ENCODE measurements around the gene TMEM171. TPM values are rescaled to one million over a fixed set of nuclear protein-coding genes. Genes with fewer than 3 reads are reported as not detected.
A peak's percentile ranks its signal among the peaks of the same experiment; 100 is the strongest.

Gene TMEM171
- 1 to 10 TPM in 1 of 2 donors, under 1 TPM in 1; 0.62 to 1.4 TPM for total RNA-seq

GRCh38 chr5:73120222-73121118 lies at the start of gene TMEM171:
TSS of gene TMEM171 (plus strand) at chr5:73120575. CDS start at chr5:73123374, 2,799 bp downstream.
- DNase-seq (ENCODE audit: low spot score) (no peak), ATAC-seq (peak; percentile 68 to 82)
- Mint-ChIP-seq H3K27me3 (peaks cover 16 to 47% of the 10 kb centered on the region in 2 donors), H3K36me3 (no peaks in the 10 kb centered on the region), H3K4me1 (ENCODE audit: low read depth in 2 of 2) (peaks cover 23 to 36% of the 10 kb centered on the region in 2 donors), H3K9me3 (no peaks in the 10 kb centered on the region), H3K4me3 (peak within 1 kb of the TSS; percentile 65), H3K27ac (no peak within 1 kb of the TSS)

GRCh38 chr5:73081093-73081492 lies 39.3 kb upstream of the TMEM171 start:
- DNase-seq (ENCODE audit: low spot score): no peak
- Mint-ChIP-seq H3K4me3 (no peak overlapping the region), H3K36me3 (no peaks in the 10 kb centered on the region), H3K27ac (no peak overlapping the region), H3K9me3 (no peaks in the 10 kb centered on the region), H3K4me1 (ENCODE audit: low read depth in 2 of 2) (no peaks in the 10 kb centered on the region), H3K27me3 (no peaks in the 10 kb centered on the region)
- ATAC-seq: no peak

GRCh38 chr5:73088026-73088425 lies 32.3 kb upstream of the TMEM171 start:
- no peak overlapping the region for H3K4me3 Mint-ChIP-seq
- no peak for DNase-seq (ENCODE audit: low spot score)
- no peak overlapping the region for H3K27ac Mint-ChIP-seq
- no peaks in the 10 kb centered on the region for H3K36me3 Mint-ChIP-seq
- no peak for ATAC-seq
- H3K4me1 Mint-ChIP-seq (ENCODE audit: low read depth in 2 of 2): no peaks in the 10 kb centered on the region
- no peaks in the 10 kb centered on the region for H3K27me3 Mint-ChIP-seq
- no peaks in the 10 kb centered on the region for H3K9me3 Mint-ChIP-seq

- DNase-seq (ENCODE audit: low spot score): no peak
- peak overlapping the region in 1 of 2 donors; percentile 66 for H3K27ac Mint-ChIP-seq
- H3K27me3 Mint-ChIP-seq: no peaks in the 10 kb centered on the region
- H3K9me3 Mint-ChIP-seq: no peaks in the 10 kb centered on the region
- no peaks in the 10 kb centered on the region for H3K36me3 Mint-ChIP-seq
- H3K4me1 Mint-ChIP-seq (ENCODE audit: low read depth in 2 of 2): peaks cover 19 to 36% of the 10 kb centered on the region in 2 donors
- no peak for ATAC-seq
- peak overlapping the region; percentile 42 for H3K4me3 Mint-ChIP-seq
These were observed 26.4 kb upstream of the TMEM171 start for GRCh38 chr5:73093943-73094342.

- Mint-ChIP-seq H3K27ac (peak overlapping the region; percentile 66 to 80), H3K4me1 (ENCODE audit: low read depth in 2 of 2) (peaks cover 19 to 36% of the 10 kb centered on the region in 2 donors), H3K27me3 (no peaks in the 10 kb centered on the region), H3K9me3 (no peaks in the 10 kb centered on the region), H3K36me3 (no peaks in the 10 kb centered on the region), H3K4me3 (peak overlapping the region; percentile 42)
- DNase-seq (ENCODE audit: low spot score): no peak
- ATAC-seq: peak in 1 of 2 donors; percentile 19
These were observed 26.0 kb upstream of the TMEM171 start for GRCh38 chr5:73094415-73094814.

- Mint-ChIP-seq H3K36me3 (no peaks in the 10 kb centered on the region), H3K4me3 (peak overlapping the region; percentile 7), H3K27ac (peak overlapping the region; percentile 66 to 77), H3K9me3 (no peaks in the 10 kb centered on the region), H3K27me3 (no peaks in the 10 kb centered on the region), H3K4me1 (ENCODE audit: low read depth in 2 of 2) (peaks cover 19 to 36% of the 10 kb centered on the region in 2 donors)
- peak; percentile 50 to 68 for ATAC-seq
- DNase-seq (ENCODE audit: low spot score): no peak
These were observed 24.7 kb upstream of the TMEM171 start for GRCh38 chr5:73095564-73096238.

- peak overlapping the region; percentile 7 for H3K4me3 Mint-ChIP-seq
- H3K36me3 Mint-ChIP-seq: no peaks in the 10 kb centered on the region
- H3K4me1 Mint-ChIP-seq (ENCODE audit: low read depth in 2 of 2): peaks cover 19 to 36% of the 10 kb centered on the region in 2 donors
- peak; percentile 61 for DNase-seq (ENCODE audit: low spot score)
- peak overlapping the region; percentile 66 to 77 for H3K27ac Mint-ChIP-seq
- H3K27me3 Mint-ChIP-seq: no peaks in the 10 kb centered on the region
- peak; percentile 92 to 93 for ATAC-seq
- no peaks in the 10 kb centered on the region for H3K9me3 Mint-ChIP-seq
These were observed 24.2 kb upstream of the TMEM171 start for GRCh38 chr5:73096239-73096575.

GRCh38 chr5:73097740-73098139 lies 22.6 kb upstream of the TMEM171 start:
- Mint-ChIP-seq H3K4me1 (ENCODE audit: low read depth in 2 of 2) (peaks cover 19 to 36% of the 10 kb centered on the region in 2 donors), H3K36me3 (no peaks in the 10 kb centered on the region), H3K27ac (peak overlapping the region in 1 of 2 donors; percentile 61), H3K9me3 (no peaks in the 10 kb centered on the region), H3K27me3 (no peaks in the 10 kb centered on the region), H3K4me3 (no peak overlapping the region)
- ATAC-seq: no peak
- DNase-seq (ENCODE audit: low spot score): no peak

GRCh38 chr5:73100109-73100508 lies 20.3 kb upstream of the TMEM171 start:
- Mint-ChIP-seq H3K4me3 (no peak overlapping the region), H3K36me3 (no peaks in the 10 kb centered on the region), H3K27me3 (peaks cover 0 to 2% of the 10 kb centered on the region in 2 donors), H3K9me3 (no peaks in the 10 kb centered on the region), H3K4me1 (ENCODE audit: low read depth in 2 of 2) (peaks cover 10 to 20% of the 10 kb centered on the region in 2 donors), H3K27ac (peak overlapping the region in 1 of 2 donors; percentile 39)
- DNase-seq (ENCODE audit: low spot score) (no peak), ATAC-seq (no peak)

GRCh38 chr5:73103870-73104299 lies 16.5 kb upstream of the TMEM171 start:
- peak overlapping the region in 1 of 2 donors; percentile 60 for H3K27ac Mint-ChIP-seq
- H3K9me3 Mint-ChIP-seq: no peaks in the 10 kb centered on the region
- H3K36me3 Mint-ChIP-seq: peaks cover 4% of the 10 kb centered on the region
- no peak for ATAC-seq
- DNase-seq (ENCODE audit: low spot score): no peak
- no peak overlapping the region for H3K4me3 Mint-ChIP-seq
- H3K27me3 Mint-ChIP-seq: peaks cover 5 to 6% of the 10 kb centered on the region in 2 donors
- H3K4me1 Mint-ChIP-seq (ENCODE audit: low read depth in 2 of 2): no peaks in the 10 kb centered on the region

- H3K4me3 Mint-ChIP-seq: no peak overlapping the region
- peaks cover 5 to 10% of the 10 kb centered on the region in 2 donors for H3K27me3 Mint-ChIP-seq
- H3K4me1 Mint-ChIP-seq (ENCODE audit: low read depth in 2 of 2): no peaks in the 10 kb centered on the region
- DNase-seq (ENCODE audit: low spot score) (no peak), ATAC-seq (no peak)
- H3K27ac Mint-ChIP-seq: no peak overlapping the region
- H3K9me3 Mint-ChIP-seq: no peaks in the 10 kb centered on the region
- peaks cover 8% of the 10 kb centered on the region for H3K36me3 Mint-ChIP-seq
These were observed 16.0 kb upstream of the TMEM171 start for GRCh38 chr5:73104326-73104725.

GRCh38 chr5:73106335-73106734 lies 14.0 kb upstream of the TMEM171 start:
- DNase-seq (ENCODE audit: low spot score): no peak
- H3K27me3 Mint-ChIP-seq: peaks cover 9 to 28% of the 10 kb centered on the region in 2 donors
- H3K9me3 Mint-ChIP-seq: no peaks in the 10 kb centered on the region
- peaks cover 8% of the 10 kb centered on the region for H3K36me3 Mint-ChIP-seq
- no peak overlapping the region for H3K27ac Mint-ChIP-seq
- H3K4me3 Mint-ChIP-seq: no peak overlapping the region
- ATAC-seq: peak in 1 of 2 donors; percentile 31
- no peaks in the 10 kb centered on the region for H3K4me1 Mint-ChIP-seq (ENCODE audit: low read depth in 2 of 2)

- Mint-ChIP-seq H3K9me3 (no peaks in the 10 kb centered on the region), H3K4me3 (no peak overlapping the region), H3K27ac (no peak overlapping the region), H3K36me3 (peaks cover 15% of the 10 kb centered on the region), H3K4me1 (ENCODE audit: low read depth in 2 of 2) (no peaks in the 10 kb centered on the region), H3K27me3 (peaks cover 18 to 43% of the 10 kb centered on the region in 2 donors)
- DNase-seq (ENCODE audit: low spot score): no peak
- no peak for ATAC-seq
These were observed 10.2 kb upstream of the TMEM171 start for GRCh38 chr5:73110190-73110589.

- H3K27ac Mint-ChIP-seq: no peak overlapping the region
- peaks cover 15% of the 10 kb centered on the region for H3K36me3 Mint-ChIP-seq
- H3K9me3 Mint-ChIP-seq: no peaks in the 10 kb centered on the region
- no peak for DNase-seq (ENCODE audit: low spot score)
- no peaks in the 10 kb centered on the region for H3K4me1 Mint-ChIP-seq (ENCODE audit: low read depth in 2 of 2)
- H3K27me3 Mint-ChIP-seq: peaks cover 18 to 46% of the 10 kb centered on the region in 2 donors
- no peak overlapping the region for H3K4me3 Mint-ChIP-seq
- no peak for ATAC-seq
These were observed 8.8 kb upstream of the TMEM171 start for GRCh38 chr5:73111536-73111935.

Measured in natural killer cell treated with Interleukin-12 subunit alpha and Interleukin-12 subunit beta and Interleukin-15 and Interleukin-18, amount 100 ng/mL, for 72 hours (primary cell).